HuH-7 (cell line): ENCODE measurements around the gene FSTL4.

Experiments
- DNase-seq: peaks from one replicate; pipeline ENCODE4 v3.0.0; 2011; ENCODE audit warnings: low spot score

Gene FSTL4

DNA sequence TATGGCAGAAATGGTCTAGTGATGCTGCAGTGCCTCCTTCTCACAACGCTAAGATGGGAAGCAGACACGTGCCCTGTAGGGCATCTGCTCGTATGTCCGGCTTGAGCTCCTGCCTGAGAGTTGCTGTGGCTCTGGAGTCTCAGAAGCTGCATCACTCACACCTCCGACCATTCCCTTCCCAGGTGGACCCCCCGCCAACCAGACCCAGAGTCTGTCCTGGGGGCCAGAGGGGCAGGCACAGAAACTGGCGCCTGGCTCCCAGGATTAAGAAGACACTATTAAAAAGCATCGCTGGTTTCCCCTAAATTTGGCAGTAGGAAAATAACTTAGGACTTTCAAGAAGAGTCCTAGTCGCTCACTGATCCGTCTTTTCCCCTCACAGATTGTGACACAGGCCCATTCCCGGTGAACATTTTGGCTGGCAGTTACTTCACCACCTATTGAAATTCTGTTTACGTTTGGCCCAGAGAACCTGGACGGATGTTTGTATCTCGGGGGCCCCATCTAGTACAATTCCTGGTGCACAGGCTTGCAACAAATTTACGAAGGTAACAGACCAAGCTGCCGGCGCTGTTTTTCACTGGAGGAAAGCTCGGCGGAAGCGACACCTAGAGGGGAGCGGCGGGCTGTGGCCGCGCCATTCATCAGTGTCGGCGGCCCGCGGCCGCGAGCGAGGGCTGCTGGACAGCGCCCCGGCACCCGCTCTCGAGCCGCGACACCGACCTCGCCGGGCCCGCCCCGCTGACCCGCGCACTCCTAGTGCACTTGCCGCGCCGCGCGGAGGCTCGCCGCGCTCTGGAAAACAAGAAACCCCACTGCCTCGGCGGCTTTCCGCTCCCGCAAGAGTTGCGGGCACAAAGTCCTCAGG is 1.6 kb downstream of the FSTL4 start:
- peak; percentile 69 for DNase-seq

DNA sequence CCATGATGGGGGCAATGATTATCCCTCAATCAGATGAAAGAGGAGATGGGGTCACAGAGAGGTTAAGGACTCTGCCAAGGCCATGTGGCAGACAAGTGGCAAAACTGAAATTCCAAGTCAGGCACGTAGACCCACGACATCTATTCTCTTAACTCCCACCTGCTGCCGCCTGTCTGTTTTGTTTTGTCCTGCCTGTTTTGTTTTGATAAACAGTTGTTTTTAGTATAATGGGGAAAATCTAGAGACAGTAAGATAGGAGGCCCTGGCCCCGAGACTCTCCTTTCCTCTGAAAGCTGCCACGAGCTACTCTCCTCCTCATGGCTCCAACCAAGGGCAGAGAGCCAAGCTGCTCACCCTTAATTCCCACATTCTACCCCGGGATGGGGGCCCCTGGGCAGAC is 4.9 kb downstream of the FSTL4 start:
- DNase-seq = no peak

DNA sequence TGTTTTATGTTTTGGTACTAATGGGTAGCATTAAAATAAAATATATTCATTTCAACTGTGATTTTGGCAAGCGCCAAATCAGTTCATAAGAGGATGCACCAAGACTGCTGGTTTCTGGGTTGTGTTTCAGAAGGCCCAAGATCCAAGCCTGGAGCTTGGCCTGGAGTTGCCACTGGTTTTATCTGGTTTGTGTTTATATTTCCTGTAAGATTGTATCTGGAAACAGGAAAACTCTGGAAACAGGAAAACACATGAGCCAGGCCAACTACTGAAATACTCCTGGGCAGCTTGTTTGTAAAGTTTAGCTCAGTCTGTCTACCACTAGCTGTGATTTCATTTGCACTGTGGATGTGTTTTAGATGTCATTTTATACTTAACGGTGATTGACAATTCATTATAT is 5.5 kb downstream of the FSTL4 start:
- DNase-seq = no peak

DNA sequence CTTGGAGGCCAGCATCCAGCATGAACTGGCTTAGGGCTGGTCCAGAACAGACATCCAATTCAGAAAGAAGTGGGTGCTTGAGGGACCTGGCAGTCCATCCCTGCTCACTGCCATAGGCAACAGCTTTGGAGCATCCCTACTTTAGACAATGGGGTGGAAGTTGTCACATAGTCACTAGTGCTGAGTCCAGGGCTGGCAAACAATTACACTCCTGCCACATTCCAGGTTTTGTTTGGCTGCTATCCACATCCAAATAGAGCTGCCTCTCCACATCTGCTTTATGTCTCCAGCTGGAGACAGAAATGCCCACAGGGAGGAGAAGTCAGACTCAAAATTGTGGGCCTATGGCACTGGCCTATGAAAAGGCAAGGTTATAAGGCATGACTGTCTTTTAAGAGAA is 7.0 kb downstream of the FSTL4 start:
- no peak for DNase-seq

DNA sequence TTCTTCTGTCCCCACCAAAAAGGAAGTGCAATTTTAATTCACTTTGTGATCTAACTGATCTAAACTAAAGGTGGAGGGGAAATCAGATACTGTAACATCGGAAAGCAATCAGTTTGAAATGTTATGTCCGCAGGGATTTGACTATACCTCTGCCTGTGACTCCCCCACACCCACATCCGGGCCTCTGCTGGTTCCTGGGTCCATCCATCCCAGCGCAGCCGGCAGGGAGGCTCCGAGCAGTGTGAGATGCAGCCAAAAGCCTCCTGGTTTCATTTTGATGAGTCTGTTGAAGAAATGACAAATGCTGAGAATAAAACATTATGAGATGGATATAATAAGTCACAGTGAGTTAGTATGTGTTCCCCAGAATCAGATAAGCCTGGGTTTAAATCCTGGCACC is 8.6 kb downstream of the FSTL4 start:
- no peak for DNase-seq

DNA sequence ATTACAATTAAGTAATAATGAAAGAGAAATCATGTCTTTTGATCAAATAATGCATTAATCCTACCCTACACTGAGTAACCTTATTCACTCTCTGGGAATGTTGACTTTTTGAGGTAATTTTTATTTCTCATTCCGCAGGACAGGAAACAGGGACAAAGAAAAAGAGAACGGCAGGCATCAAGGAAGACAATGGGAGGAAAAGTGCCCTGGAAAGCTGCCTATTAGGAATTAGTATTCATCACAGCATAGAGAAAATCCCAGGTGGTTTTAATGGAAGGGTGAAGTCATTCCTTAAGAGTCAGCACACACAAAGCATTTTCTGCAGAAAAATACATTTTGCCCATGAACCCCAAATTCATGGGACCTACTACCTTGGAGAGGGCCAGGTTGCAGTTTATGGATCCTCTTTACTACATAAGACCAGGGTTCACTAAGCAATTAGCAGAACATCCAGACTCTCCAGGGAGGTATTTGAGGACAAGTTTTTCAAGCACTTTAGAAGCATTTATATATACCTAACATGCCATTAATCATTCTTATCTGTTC is 9.4 kb downstream of the FSTL4 start:
- no peak for DNase-seq

DNA sequence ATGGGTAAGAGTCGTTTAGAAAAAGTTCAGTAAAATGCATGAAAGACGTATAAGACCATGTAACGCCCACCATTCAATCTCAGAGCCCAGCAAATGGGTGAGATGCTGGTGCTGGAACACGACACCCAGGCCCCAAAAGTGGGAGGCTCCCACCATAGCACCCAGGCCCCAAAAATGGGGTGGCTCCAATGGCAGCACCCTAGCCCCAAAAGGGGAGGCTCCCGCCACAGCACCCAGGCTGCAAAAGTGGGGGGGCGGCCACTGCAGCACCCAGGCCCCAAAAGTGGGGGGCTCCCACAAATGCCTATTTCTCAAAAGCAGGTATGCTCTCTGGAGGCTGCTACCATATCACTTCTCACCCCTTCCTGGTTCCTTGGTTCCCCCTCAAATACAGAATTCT is 12.7 kb downstream of the FSTL4 start:
- DNase-seq = no peak

DNA sequence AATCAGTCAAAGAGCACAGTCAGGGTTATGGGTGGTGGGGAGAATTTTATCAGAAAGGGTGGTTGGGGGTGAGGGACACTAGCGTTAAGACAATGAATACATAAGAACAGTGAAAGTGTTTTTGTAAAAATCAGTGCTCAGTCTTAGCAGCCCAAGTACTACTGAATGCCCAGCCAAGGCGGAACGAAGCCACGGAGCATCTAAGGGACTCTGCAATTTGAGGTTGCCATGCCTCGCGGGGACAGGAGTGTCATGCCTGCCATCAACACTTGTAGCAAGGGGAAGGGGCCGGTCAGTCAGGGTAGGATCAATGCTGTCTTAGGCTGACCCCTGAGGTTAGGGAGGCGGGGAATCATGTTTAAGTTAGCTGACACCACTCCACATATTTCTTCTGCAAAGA is 13.3 kb downstream of the FSTL4 start:
- no peak for DNase-seq

DNA sequence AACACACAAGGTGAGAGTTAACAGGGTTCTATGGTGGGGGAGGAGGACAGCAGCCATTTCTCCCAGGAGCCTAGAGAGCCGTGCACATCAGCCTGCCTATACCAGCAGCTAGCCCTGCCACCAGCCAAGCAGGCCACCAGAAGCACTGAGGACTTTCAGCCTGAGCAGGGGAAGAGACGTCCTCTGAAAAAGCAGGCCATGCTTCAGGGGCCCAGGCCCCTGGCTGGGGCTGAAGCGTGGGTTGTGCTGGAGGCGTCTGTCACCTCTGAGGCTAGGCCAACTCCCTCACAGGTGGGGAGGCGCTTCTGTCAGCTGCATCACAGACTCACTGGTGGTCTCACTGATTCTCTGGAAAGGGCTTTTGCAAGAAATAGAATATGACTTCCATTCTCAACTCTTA is 16.3 kb downstream of the FSTL4 start:
- DNase-seq = no peak

DNA sequence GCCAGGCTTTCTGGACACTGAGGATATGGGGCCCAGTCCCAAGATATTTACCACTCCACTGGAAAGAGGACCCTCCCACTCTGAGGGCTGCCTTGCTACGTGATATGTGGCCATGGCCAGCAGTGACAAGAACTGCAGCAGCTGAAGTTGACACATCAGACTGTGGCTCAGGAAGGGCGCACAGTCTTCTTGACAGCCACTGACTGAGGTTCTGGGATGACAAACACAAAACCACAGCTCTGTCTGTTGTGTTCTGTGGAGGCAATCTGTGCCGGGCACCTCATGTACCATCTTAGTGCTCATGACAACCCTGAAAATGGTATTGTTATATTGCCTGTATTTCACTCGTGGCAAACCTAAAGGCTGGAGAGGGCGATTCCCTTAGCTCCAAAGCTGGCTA is 16.9 kb downstream of the FSTL4 start:
- DNase-seq = no peak

DNA sequence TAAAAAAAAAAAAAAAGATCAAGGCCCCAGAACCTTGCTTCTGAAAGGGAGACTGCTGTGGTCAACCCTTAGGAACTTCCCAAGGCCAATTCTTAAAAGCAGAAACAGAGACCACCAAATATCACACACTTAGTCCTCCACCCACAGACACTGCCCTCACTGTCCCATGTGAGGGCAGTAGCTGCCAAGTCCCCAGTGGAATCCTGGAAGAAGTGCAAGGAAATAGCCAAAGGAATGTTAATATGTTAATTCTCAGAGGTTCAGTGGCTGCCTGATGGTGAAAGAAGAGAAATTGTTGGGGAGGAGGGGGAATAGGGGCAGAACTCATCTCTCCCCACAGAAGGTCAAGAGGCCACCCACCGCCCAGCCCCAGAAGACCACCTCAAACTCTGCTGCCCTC is 23.1 kb downstream of the FSTL4 start:
- DNase-seq = no peak

DNA sequence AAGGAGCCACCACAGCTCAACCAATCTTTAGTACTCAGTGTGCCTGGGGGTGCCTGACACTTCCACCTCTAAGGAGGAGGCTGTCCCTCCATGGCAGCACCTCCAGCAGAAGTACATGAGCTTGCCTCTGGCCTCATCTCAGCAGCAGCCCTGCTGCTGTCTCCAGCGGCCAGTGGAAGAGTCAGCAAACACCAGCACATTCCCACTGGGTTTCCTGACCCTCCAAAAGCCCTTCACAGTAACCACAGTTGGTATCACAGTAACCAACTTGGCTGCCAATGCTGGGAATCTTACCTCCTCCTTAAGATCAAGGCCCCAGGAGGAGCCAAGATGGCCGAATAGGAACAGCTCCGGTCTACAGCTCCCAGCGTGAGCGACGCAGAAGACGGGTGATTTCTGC is 29.4 kb downstream of the FSTL4 start:
- no peak for DNase-seq

DNA sequence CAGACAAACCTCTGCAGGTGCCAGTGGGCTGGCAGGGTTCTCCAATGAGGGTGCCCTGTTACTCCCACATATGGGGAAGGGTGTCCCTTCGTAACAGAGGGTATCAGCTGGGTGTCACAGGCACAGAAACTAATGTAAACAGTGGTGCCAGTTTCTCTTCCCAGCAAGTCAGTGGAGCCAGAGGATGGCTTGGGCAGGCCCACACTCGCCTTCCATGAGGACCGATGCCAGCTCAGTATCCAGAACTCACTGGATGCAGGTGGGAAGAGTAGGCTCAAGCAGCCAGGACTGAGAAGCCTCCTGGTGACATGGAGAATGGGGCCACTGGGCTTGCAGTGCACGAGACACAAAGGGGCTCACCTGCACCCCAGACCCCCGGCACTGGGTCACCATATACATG is 30.4 kb downstream of the FSTL4 start:
- DNase-seq = no peak

DNA sequence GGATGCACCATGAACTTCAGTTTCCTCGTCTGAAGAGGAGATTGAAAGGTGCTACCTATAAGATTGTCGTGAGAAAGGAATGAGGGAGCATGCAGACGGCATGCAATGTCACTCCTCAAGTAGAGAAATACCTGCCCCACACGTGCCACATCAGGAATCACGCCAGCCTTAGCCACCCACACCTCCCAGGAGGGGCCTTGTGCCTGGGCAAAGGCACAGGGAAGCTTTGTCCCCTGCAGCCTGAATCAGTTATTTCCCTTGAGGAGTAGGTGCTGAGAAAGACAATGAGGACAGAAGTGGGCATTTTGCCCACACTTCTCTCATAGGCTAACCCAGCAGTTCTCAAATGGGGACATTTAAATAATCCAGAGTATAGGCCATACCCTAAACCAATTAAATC is 31.0 kb downstream of the FSTL4 start:
- no peak for DNase-seq

DNA sequence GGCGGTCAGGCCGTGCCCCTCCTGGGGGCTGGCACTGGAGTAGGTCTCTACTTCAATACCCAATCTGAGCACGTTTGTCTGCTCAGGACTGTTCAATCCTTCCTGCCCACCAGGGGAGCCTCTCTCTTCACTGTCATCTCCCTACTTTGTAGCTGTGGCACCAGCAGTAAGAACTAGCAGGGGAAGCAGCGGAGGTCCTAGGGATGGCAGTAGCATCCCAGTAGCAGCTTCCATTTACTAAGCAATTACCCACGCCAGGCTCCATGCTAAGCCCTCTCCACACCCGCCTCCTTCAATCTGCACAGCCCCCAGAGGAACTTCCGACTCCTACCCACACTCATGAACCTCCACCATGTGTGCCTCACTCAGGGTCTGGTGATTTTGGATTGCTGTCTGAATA is 31.7 kb downstream of the FSTL4 start:
- DNase-seq = no peak

DNA sequence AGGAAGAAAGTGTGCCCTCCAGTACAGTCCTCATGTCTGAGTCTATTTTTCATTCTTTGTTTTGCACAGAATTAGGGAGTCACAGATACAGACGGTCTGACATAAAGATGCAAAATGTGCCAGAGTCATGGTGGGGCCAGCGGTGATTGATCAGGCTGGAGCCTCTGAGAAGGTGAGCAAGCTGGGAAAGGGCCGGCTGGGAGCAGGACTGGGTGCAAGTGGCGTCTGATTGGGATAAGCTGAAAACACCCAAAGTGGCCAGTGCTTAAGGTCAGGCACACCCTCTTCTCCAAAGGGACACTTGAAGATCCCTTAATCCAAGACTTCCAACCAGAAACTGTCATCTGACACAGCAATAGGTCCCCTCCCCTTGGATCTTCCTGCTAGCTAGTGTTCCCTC is 32.6 kb downstream of the FSTL4 start:
- DNase-seq = no peak

DNA sequence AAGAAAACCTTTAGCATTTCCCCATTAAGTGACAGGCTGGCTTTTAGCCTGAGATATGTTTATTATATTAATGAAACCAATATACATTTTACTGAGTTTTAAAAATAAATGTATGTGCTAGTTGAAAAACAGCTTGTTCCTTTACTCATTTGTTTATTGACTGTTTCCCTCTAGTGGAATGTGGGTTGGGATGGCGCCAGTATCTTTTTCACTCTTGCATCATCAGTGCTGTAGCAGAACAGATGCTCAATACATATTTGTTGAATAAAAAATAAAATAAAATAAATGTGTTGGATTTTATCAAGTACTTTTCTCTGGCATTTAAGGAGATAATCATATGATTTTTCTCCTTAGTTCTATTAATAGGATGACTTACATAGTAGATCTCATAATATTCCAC is 43.0 kb downstream of the FSTL4 start:
- no peak for DNase-seq

DNA sequence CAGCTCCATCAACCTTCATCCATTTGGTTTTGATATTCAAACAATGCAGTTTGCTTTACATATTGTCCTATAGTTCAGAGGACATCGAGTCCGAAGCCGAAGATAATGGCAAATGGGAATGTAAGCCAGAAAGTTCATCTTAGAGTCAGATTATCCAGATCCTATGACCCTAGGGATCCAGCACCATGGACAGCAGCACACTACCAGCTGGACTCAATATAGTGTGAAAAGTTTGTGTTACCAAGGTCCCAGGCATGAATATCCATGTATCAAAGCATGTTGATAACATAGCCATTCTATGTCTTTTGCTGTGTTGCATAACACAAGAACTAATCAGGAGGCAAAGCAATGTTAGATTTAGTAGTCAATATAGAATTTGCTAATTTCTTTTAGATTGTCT is 46.3 kb downstream of the FSTL4 start:
- peak; percentile 17 for DNase-seq

DNA sequence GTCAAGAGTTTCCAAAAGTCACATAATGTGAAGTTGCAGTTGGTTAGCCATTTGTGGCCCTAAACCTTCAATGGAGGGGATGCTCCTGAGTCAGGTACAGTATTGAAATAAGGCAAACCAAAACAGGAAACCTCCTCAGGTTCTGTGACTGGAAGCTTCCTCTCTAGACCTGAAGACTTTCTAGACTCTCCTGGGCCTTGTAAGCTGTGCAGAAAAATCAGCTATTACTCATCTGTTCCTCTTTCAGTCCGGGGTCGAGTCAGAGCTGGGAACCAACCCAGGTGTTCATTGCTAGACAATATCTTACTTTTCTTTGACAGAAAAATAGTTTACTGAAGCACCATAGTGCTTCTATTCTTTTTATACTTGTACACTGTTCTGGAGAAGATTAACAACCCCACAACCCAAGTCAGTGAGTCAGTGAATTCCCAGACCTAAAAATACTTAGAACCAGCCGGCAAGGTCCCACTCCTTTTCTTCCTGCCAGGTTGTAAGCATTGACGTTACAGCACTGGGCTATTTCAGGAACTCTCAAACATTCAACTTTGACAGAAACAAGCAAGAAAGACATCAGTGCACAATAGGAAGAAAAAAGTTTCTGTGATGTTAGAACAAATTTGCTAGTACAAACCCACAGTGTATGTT is 47.3 kb downstream of the FSTL4 start:
- no peak for DNase-seq

DNA sequence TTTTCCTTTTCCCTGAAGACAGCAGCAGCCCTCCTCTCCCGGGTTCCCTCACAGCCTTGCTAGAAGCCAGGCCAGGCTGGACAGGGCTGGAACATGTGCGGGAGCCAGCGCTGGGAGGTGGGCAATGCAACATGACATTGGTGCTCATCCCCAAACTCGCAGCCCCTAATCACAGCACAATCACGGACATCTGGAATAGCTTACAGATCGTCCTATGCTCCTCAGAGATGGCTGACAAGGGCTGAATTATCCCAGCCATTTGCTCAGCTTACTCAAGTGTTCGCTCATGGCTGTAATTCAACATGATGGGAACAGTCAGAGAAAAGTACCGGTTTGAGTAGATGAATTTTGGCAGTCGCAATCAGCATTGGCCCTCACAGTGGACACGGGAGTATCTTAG is 49.8 kb downstream of the FSTL4 start:
- DNase-seq = no peak

DNA sequence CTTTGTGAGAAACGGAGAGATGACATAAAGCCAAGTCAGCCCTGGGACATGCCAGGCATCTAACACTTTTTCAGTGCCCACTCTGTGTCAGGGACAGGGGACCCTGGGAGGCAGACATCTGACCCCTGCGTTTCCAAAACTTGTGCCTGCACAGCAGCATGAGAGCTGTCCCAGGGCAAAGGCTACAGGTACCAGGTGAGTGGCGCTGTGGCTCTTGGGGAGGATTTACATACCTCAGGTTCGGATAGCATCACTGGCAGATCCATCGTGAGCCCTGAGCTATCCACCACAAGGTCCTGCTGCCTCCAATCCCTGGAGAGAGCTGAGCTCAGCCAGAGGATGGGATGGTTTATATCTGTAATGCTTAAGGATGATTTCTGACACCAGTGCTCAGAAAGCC is 52.4 kb downstream of the FSTL4 start:
- no peak for DNase-seq

DNA sequence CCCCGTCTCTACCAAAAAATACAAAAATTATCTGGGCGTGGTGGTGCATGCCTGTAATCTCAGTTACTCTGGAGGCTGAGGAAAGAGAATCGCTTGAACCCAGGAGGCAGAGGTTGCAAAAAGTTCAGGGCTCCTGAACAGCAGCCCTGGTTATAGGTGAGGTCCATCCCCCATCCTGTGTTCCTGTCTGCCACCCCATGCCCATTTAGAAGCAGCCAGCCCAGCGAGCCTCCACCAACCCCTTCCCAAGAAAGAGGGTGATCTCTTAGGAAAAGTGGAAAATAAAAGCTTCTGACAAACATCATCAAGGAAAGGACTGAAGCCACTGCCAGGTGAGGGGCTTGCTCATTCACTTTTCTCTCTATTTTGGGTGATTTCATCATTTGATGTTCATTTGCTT is 55.8 kb downstream of the FSTL4 start:
- DNase-seq = no peak

DNA sequence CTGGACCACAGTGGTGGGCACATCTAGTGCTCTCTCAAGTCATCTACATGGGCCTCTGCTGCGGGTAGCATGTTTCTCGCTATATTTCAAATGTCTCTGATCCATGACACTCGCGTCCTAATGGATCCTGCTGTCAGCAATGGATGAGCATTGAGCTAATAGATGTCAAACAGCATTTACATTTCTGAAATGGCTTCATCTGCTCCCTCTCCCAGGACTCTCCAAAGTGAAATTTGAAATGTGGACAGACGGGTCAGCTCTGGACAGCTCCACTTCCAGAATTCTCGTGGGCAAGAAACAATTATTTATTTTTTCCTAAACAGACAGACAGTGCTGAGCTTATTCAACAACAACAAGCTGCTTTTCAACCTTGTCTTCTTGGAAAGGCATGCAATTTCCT is 58.1 kb downstream of the FSTL4 start:
- DNase-seq = no peak
